CD14-positive monocyte (primary cell): ENCODE measurements around the gene MAST1. TPM values are rescaled to one million over a fixed set of nuclear protein-coding genes. Genes with fewer than 3 reads are reported as not detected.

ENCODE experiments used
- DNase-seq, 3 donors: peaks; one replicate each; pipeline ENCODE4 v3.0.0-alpha.2; 2011 to 2022
- H2AFZ ChIP-seq: 2 replicates; pipeline ENCODE4 v1.6.0; 2012; ENCODE audit warnings: mild to moderate bottlenecking, low read depth, low read length, inconsistent platforms; ENCODE audit not compliant: insufficient read depth, poor library complexity, severe bottlenecking
- H3K27ac ChIP-seq, 2 donors: 1 replicate in 1 of 2; 2 replicates in 1 of 2; pipeline ENCODE4 v1.5.1; 2012 to 2013; ENCODE audit warnings: low read length in 2 of 2, control low read depth in 1 of 2, inconsistent platforms in 1 of 2, low read depth in 1 of 2, mild to moderate bottlenecking in 1 of 2
- H3K27me3 ChIP-seq, 2 donors: one replicate each; pipeline versions ENCODE4 v1.6.0 to v1.6.1; 2011 to 2013; ENCODE audit warnings: low read length in 2 of 2; ENCODE audit not compliant: control insufficient read depth in 2 of 2, insufficient read depth in 2 of 2
- H3K36me3 ChIP-seq, 2 donors: replicated peaks in 1 of 2; 1 replicate in 1 of 2; 2 replicates in 1 of 2; pipeline versions ENCODE4 v1.5.1 to v1.6.1; 2012 to 2013; ENCODE audit warnings: low read length in 2 of 2, control low read depth in 1 of 2, inconsistent platforms in 1 of 2, mild to moderate bottlenecking in 1 of 2; ENCODE audit not compliant: insufficient read depth in 2 of 2, control insufficient read depth in 1 of 2
- H3K4me1 ChIP-seq, 2 donors: 1 replicate in 1 of 2; 2 replicates in 1 of 2; pipeline versions ENCODE4 v1.5.1 to v1.6.1; 2012 to 2013; ENCODE audit warnings: low read length in 2 of 2, control low read depth in 1 of 2, inconsistent platforms in 1 of 2, mild to moderate bottlenecking in 1 of 2, moderate library complexity in 1 of 2; ENCODE audit not compliant: insufficient read depth in 2 of 2, control insufficient read depth in 1 of 2
- H3K4me2 ChIP-seq: replicated peaks from 2 replicates; pipeline ENCODE3; 2012; ENCODE audit warnings: low read length, moderate library complexity, mild to moderate bottlenecking; ENCODE audit not compliant: poor library complexity, severe bottlenecking; ENCODE audit errors: extremely low read depth
- H3K4me3 ChIP-seq, 3 experiments: fragments of 200-600 bp in 1 of 3; sonication (generic) in 1 of 3; replicated peaks in 1 of 3; 1 replicate in 2 of 3; 2 replicates in 1 of 3; pipeline ENCODE4 v1.5.1; 2011 to 2013; ENCODE audit warnings: low read length in 3 of 3, mild to moderate bottlenecking in 3 of 3, control low read depth in 2 of 3, low read depth in 2 of 3, inconsistent platforms in 1 of 3, moderate library complexity in 1 of 3
- H3K79me2 ChIP-seq: 2 replicates; pipeline ENCODE4 v1.6.0; 2012; ENCODE audit warnings: mild to moderate bottlenecking, control low read depth, inconsistent platforms, low read length, moderate library complexity; ENCODE audit not compliant: insufficient read depth
- H3K9ac ChIP-seq: 2 replicates; pipeline ENCODE4 v1.6.0; 2017; ENCODE audit warnings: low read length, mild to moderate bottlenecking; ENCODE audit not compliant: insufficient read depth, poor library complexity, severe bottlenecking
- H3K9me3 ChIP-seq, 2 donors: replicated peaks in 1 of 2; 1 replicate in 1 of 2; 2 replicates in 1 of 2; pipeline versions ENCODE4 v1.5.1 to v1.6.1; 2012 to 2013; ENCODE audit warnings: low read length in 2 of 2, control low read depth in 1 of 2; ENCODE audit not compliant: control insufficient read depth in 1 of 2, insufficient read depth in 1 of 2
- H4K20me1 ChIP-seq: 2 replicates; pipeline ENCODE4 v1.6.0; 2012; ENCODE audit warnings: mild to moderate bottlenecking, low read length, control low read depth, moderate library complexity; ENCODE audit not compliant: insufficient read depth
- H3K27ac Mint-ChIP-seq, 7 donors: one replicate each; pipeline ENCODE4 v1.8.0; 2020; ENCODE audit warnings: mild to moderate bottlenecking in 7 of 7, mixed read lengths in 7 of 7, moderate library complexity in 6 of 7, inconsistent platforms in 2 of 7
- H3K27me3 Mint-ChIP-seq, 3 donors: one replicate each; pipeline ENCODE4 v1.8.0; 2021 to 2022; ENCODE audit warnings: low read depth in 3 of 3, mild to moderate bottlenecking in 3 of 3, mixed read lengths in 3 of 3, moderate library complexity in 3 of 3, inconsistent platforms in 1 of 3
- H3K36me3 Mint-ChIP-seq, 2 donors: one replicate each; pipeline ENCODE4 v1.8.0; 2020; ENCODE audit warnings: mixed read lengths in 2 of 2, inconsistent platforms in 1 of 2, mild to moderate bottlenecking in 1 of 2
- H3K4me1 Mint-ChIP-seq: one replicate; pipeline ENCODE4 v1.8.0; 2020; ENCODE audit warnings: mild to moderate bottlenecking, mixed read lengths
- H3K4me3 Mint-ChIP-seq, 2 donors: one replicate each; pipeline ENCODE4 v1.8.0; 2020; ENCODE audit warnings: mild to moderate bottlenecking in 2 of 2, mixed read lengths in 2 of 2, moderate library complexity in 1 of 2
- H3K9me3 Mint-ChIP-seq, 7 donors: one replicate each; pipeline ENCODE4 v1.8.0; 2020 to 2022; ENCODE audit warnings: mixed read lengths in 7 of 7, mild to moderate bottlenecking in 6 of 7, moderate library complexity in 6 of 7, inconsistent platforms in 2 of 7
- WGBS: methylation state at CpG from one replicate; pipeline ENCODE4 v1.1.5; 2013; ENCODE audit warnings: missing lambda C conversion rate; ENCODE audit not compliant: insufficient coverage; 5-methylcytosine and 5-hydroxymethylcytosine counted together
- intact Hi-C, 2 donors: fragments of 100-400 bp; cut with micrococcal nuclease; formaldehyde crosslinking; loops; one replicate each; pipeline versions ENCODE4 v1.15.0 to v1.15.1; 2023
- polyA plus RNA-seq, 3 donors: library from polyadenylated mRNA; depleted of rRNA in 1 of 3; unstranded in 2 of 3; stranded (reverse) in 1 of 3; fragments of 300-500 nt in 2 of 3; fragments of >200 nt in 1 of 3; fragmentation: Illumina TruSeq in 2 of 3; gene quantifications; 1 replicate in 2 of 3; 2 replicates in 1 of 3; pipeline ENCODE4 v1.2.3, GENCODE V29; 2012 to 2021
- TF ChIP-seq, protein P1 (sequence below): fragments of 200-600 bp; IDR thresholded peaks from one replicate; pipeline ENCODE4 v1.8.0; 2022; ENCODE audit warnings: antibody characterized with exemption, mild to moderate bottlenecking

MAST1 gene
- polyA plus RNA-seq, 3 donors: 0.28 to 3.6 (median 1.1) TPM

DNA sequence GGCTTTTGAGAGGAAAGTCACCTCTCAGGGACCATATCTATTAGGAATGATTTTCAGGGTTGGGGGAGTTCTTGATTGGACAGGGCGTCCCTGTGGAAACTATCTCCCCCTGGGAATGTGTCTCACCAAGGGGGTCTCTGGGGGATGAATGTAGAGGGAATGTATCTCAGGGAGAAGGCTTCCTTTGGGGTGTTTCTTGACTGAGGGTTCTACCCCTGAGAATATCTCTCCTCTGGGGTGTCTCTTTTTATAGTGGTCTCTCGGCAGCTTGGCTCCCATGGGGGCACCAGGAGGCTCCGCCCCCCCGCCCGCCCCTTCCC lies 4.9 kb upstream of the MAST1 start:
- Histone ChIP-seq H3K27ac (no peak overlapping the region), H3K4me1 (peaks cover 3 to 22% of the 10 kb centered on the region in 2 donors), H3K4me3 (no peak overlapping the region), H3K36me3 (no peaks in the 10 kb centered on the region), H3K9me3 (peaks cover 8 to 41% of the 10 kb centered on the region in 2 donors), H3K27me3 (peaks cover 53 to 93% of the 10 kb centered on the region in 2 donors), H4K20me1 (no peaks in the 10 kb centered on the region), H3K9ac (no peak overlapping the region), H3K4me2 (no peak overlapping the region), H2AFZ (no peak overlapping the region), H3K79me2 (no peaks in the 10 kb centered on the region)
- Mint-ChIP-seq H3K4me1 (peaks cover 21% of the 10 kb centered on the region), H3K27me3 (peaks cover 76 to 92% (median 82%) of the 10 kb centered on the region in 3 donors), H3K9me3 (peaks cover 1 to 36% (median 24%) of the 10 kb centered on the region in 7 donors), H3K27ac (no peak overlapping the region), H3K36me3 (peaks cover 8 to 15% of the 10 kb centered on the region in 2 donors), H3K4me3 (peak overlapping the region in 1 of 2 donors; percentile 78)
- TF ChIP-seq, protein P1, sequence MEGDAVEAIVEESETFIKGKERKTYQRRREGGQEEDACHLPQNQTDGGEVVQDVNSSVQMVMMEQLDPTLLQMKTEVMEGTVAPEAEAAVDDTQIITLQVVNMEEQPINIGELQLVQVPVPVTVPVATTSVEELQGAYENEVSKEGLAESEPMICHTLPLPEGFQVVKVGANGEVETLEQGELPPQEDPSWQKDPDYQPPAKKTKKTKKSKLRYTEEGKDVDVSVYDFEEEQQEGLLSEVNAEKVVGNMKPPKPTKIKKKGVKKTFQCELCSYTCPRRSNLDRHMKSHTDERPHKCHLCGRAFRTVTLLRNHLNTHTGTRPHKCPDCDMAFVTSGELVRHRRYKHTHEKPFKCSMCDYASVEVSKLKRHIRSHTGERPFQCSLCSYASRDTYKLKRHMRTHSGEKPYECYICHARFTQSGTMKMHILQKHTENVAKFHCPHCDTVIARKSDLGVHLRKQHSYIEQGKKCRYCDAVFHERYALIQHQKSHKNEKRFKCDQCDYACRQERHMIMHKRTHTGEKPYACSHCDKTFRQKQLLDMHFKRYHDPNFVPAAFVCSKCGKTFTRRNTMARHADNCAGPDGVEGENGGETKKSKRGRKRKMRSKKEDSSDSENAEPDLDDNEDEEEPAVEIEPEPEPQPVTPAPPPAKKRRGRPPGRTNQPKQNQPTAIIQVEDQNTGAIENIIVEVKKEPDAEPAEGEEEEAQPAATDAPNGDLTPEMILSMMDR: no peak
- intact Hi-C loops: no loop called here
- no CpG with 5 or more reads among the region's 5 CpGs for WGBS
- DNase-seq: no peak

DNA sequence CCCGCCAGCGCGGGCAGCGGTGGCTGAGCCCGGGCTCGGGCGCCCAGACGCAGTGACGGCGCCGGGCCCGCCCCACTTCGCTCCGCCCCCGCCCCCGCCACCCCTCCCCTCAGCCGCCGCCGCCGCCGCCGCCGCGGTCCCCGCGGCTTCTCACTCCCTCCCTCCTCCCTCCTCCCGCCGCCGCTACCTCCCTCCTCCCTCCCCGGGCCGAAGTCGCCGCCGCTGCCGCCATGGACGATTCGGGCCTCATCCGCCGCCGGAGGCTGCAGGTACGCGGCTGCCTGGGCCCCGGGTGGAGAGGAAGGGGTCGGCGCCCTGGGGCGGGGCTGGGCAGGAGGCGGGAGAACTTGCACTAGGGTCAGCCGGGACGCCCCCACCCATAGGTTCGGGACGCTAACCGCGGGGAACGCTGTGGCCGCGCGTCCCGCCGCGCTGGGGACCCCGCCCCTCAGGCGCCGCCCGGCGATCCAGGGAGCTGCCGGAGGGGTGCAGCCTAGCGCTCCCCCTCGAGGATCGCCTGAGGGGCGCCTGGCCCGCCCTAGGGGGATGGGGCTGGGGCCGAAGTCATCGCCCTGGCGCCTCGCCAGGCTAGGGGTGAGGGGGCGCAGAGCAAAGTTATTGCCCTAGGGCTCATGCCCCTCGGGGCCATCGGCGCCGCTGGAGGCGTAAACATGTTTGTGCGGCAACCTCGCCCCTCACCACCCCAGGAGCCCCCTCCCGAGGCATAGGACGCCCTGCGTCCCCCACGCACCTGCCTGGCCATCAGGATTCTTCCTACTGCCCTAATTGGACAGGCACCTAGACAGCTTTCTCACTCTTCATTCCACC lies 4.4 kb upstream of the MAST1 start:
- no peak overlapping the region for H2AFZ ChIP-seq
- no peaks in the 10 kb centered on the region for H3K79me2 ChIP-seq
- Mint-ChIP-seq H3K27me3 (peaks cover 78 to 92% (median 82%) of the 10 kb centered on the region in 3 donors), H3K27ac (no peak overlapping the region), H3K4me1 (peaks cover 20% of the 10 kb centered on the region), H3K36me3 (peaks cover 8 to 15% of the 10 kb centered on the region in 2 donors), H3K9me3 (peaks cover 1 to 37% (median 26%) of the 10 kb centered on the region in 7 donors), H3K4me3 (peak overlapping the region in 1 of 2 donors; percentile 82)
- H3K9me3 ChIP-seq: peaks cover 8 to 47% of the 10 kb centered on the region in 2 donors
- peaks cover 56 to 93% of the 10 kb centered on the region in 2 donors for H3K27me3 ChIP-seq
- H3K27ac ChIP-seq: no peak overlapping the region
- H3K36me3 ChIP-seq: no peaks in the 10 kb centered on the region
- no peak overlapping the region for H3K9ac ChIP-seq
- H4K20me1 ChIP-seq: no peaks in the 10 kb centered on the region
- 4% methylated on average over 41 of the region's 87 CpGs for WGBS
- no peak for DNase-seq
- TF ChIP-seq, protein P1: no peak
- H3K4me3 ChIP-seq: peak overlapping the region in 1 of 3 experiments; percentile 49
- intact Hi-C loops: no loop called here
- H3K4me1 ChIP-seq: peaks cover 9 to 28% of the 10 kb centered on the region in 2 donors
- peak overlapping the region; percentile 63 for H3K4me2 ChIP-seq
